Stimulated activated naive CD4-positive, alpha-beta T cell (primary cell): ENCODE data around the gene TBCD.

Experiments used
- DNase-seq, 6 experiments: peaks; one replicate each; lab custom pipeline; 2025; lab: John Stamatoyannopoulos, UW

TBCD gene

GRCh38 chr17:82810644-82811430 is 59.0 kb downstream of the TBCD start:
- DNase-seq, result no peak

GRCh38 chr17:82812058-82812457 is 60.2 kb downstream of the TBCD start:
- no peak for DNase-seq

- DNase-seq, result no peak
Observed at GRCh38 chr17:82812601-82813000, 60.7 kb downstream of the TBCD start.

GRCh38 chr17:82813299-82814051 is 61.6 kb downstream of the TBCD start:
- no peak for DNase-seq

GRCh38 chr17:82814834-82815233 is 63.0 kb downstream of the TBCD start:
- no peak for DNase-seq

- no peak for DNase-seq
Observed at GRCh38 chr17:82815354-82815753, 63.5 kb downstream of the TBCD start.

GRCh38 chr17:82815790-82816305 is 64.0 kb downstream of the TBCD start:
- no peak for DNase-seq

- no peak for DNase-seq
Observed at GRCh38 chr17:82816358-82816757, 64.5 kb downstream of the TBCD start.

- DNase-seq, result no peak
Observed at GRCh38 chr17:82817947-82818346, 66.1 kb downstream of the TBCD start.

- no peak for DNase-seq
Observed at GRCh38 chr17:82820278-82821251, 68.7 kb downstream of the TBCD start.

GRCh38 chr17:82821554-82821953 is 69.7 kb downstream of the TBCD start:
- no peak for DNase-seq

- no peak for DNase-seq
Observed at GRCh38 chr17:82822281-82822680, 70.4 kb downstream of the TBCD start.

GRCh38 chr17:82823004-82823403 is 71.1 kb downstream of the TBCD start:
- DNase-seq, result no peak

GRCh38 chr17:82825540-82826124 is 73.8 kb downstream of the TBCD start:
- DNase-seq, result no peak

GRCh38 chr17:82826211-82826610 is 74.3 kb downstream of the TBCD start:
- no peak for DNase-seq

GRCh38 chr17:82826956-82827355 is 75.1 kb downstream of the TBCD start:
- DNase-seq, result no peak

GRCh38 chr17:82828875-82829487 is 77.1 kb downstream of the TBCD start:
- no peak for DNase-seq

GRCh38 chr17:82830249-82830661 is 78.4 kb downstream of the TBCD start:
- DNase-seq, result no peak

- no peak for DNase-seq
Observed at GRCh38 chr17:82831041-82831817, 79.4 kb downstream of the TBCD start.

GRCh38 chr17:82831818-82832200 is 79.9 kb downstream of the TBCD start:
- no peak for DNase-seq
